Liver (tissue), 3 donors: ENCODE measurements around the gene GDF11.

ENCODE experiments used
- ATF3 ChIP-seq: IDR thresholded peaks from 2 replicates; pipeline ENCODE4 v1.6.1; 2016; ENCODE audit warnings: antibody characterized with exemption
- CTCF ChIP-seq: fragments of 150-350 bp; IDR thresholded peaks from 2 replicates; pipeline ENCODE4 v1.5.1; 2017; ENCODE audit warnings: improper control_type of control experiment, low read depth, low read length; ENCODE audit not compliant: missing input control
- EGR1 ChIP-seq, 2 donors: IDR thresholded peaks; 2 replicates each; pipeline ENCODE4 v1.6.1; 2016 to 2018; ENCODE audit warnings: antibody characterized with exemption in 2 of 2, low read depth in 2 of 2
- FOXA1 ChIP-seq: IDR thresholded peaks from 2 replicates; pipeline ENCODE4 v1.6.1; 2016; ENCODE audit warnings: antibody characterized with exemption
- GABPA ChIP-seq, 2 donors: IDR thresholded peaks in 1 of 2; conservative IDR thresholded peaks in 1 of 2; 2 replicates each; pipeline ENCODE4 v1.6.1; 2016; ENCODE audit warnings: antibody characterized with exemption in 2 of 2, mild to moderate bottlenecking in 1 of 2, moderate library complexity in 1 of 2
- HNF4A ChIP-seq, 2 donors: conservative IDR thresholded peaks; 2 replicates each; pipeline ENCODE4 v1.6.1; 2016; ENCODE audit warnings: antibody characterized with exemption in 2 of 2, mild to moderate bottlenecking in 2 of 2
- JUND ChIP-seq, 2 donors: IDR thresholded peaks; 2 replicates each; pipeline ENCODE4 v1.6.1; 2016; ENCODE audit warnings: antibody characterized with exemption in 2 of 2
- MAX ChIP-seq: IDR thresholded peaks from 2 replicates; pipeline ENCODE4 v1.6.1; 2016; ENCODE audit warnings: antibody characterized with exemption
- RAD21 ChIP-seq, 2 donors: IDR thresholded peaks; 2 replicates each; pipeline ENCODE4 v1.6.1; 2016; ENCODE audit warnings: antibody characterized with exemption in 2 of 2, mild to moderate bottlenecking in 2 of 2
- REST ChIP-seq: IDR thresholded peaks from 2 replicates; pipeline ENCODE4 v1.6.1; 2016; ENCODE audit warnings: antibody characterized with exemption, mild to moderate bottlenecking
- RXRA ChIP-seq, 2 donors: IDR thresholded peaks; 2 replicates each; pipeline ENCODE4 v1.6.1; 2017 to 2018; ENCODE audit warnings: antibody characterized with exemption in 2 of 2, mild to moderate bottlenecking in 1 of 2
- SP1 ChIP-seq: IDR thresholded peaks from 2 replicates; pipeline ENCODE4 v1.6.1; 2018; ENCODE audit warnings: antibody characterized with exemption, mild to moderate bottlenecking
- YY1 ChIP-seq: IDR thresholded peaks from 2 replicates; pipeline ENCODE4 v1.6.1; 2016; ENCODE audit warnings: antibody characterized with exemption, mild to moderate bottlenecking
- ZBTB33 ChIP-seq: IDR thresholded peaks from 2 replicates; pipeline ENCODE4 v1.6.1; 2016; ENCODE audit warnings: antibody characterized with exemption
- donor health status: healthy.
- donor health status: healthy.

GRCh38 chr12:55720071-55720564 lies 22.8 kb upstream of the GDF11 start, which contains the start of gene RDH5:
- TF ChIP-seq ZBTB33 = peak; percentile 16
- peak; percentile 29 for TF ChIP-seq FOXA1
- peak; percentile 54 to 71 for TF ChIP-seq RXRA (IDR thresholded peaks at IDR 0.05)
- no peak for TF ChIP-seq CTCF
- peak; percentile 23 for TF ChIP-seq YY1
- no peak for TF ChIP-seq GABPA (IDR thresholded peaks at IDR 0.05 in 1 of 2, conservative IDR thresholded peaks at IDR 0.05 in 1 of 2)
- no peak for TF ChIP-seq MAX
- no peak for TF ChIP-seq ATF3
- TF ChIP-seq RAD21 (IDR thresholded peaks at IDR 0.05) = peak in 1 of 2 donors; percentile 48
- peak; percentile 71 for TF ChIP-seq REST
- TF ChIP-seq JUND (IDR thresholded peaks at IDR 0.05) = peak; percentile 69 to 88
- TF ChIP-seq HNF4A (conservative IDR thresholded peaks at IDR 0.05) = peak; percentile 94 to 95
- peak; percentile 54 to 86 for TF ChIP-seq EGR1 (IDR thresholded peaks at IDR 0.05; ENCODE audit: low read depth in 2 of 2)
- TF ChIP-seq SP1 = peak; percentile 95
